Hepatocyte (in vitro differentiated cells): ENCODE data around the gene CELA2A. TPM values are rescaled to one million over a fixed set of nuclear protein-coding genes. Genes with fewer than 3 reads are reported as not detected.

ENCODE experiments used
- DNase-seq: peaks from one replicate; pipeline ENCODE4 v3.0.0-alpha.2; 2016; ENCODE audit warnings: low spot score
- H2AFZ ChIP-seq: fragments of 200-600 bp; sonication (generic); 2 replicates; pipeline ENCODE4 v1.6.0; 2016; ENCODE audit warnings: antibody characterized with exemption, mild to moderate bottlenecking
- H3K27ac ChIP-seq: fragments of 200-600 bp; sonication (generic); 2 replicates; pipeline ENCODE4 v1.5.1; 2016; ENCODE audit warnings: mild to moderate bottlenecking
- H3K27me3 ChIP-seq: fragments of 200-600 bp; sonication (generic); 2 replicates; pipeline ENCODE4 v1.6.1; 2016
- H3K36me3 ChIP-seq: fragments of 200-600 bp; sonication (generic); replicated peaks from 2 replicates; pipeline ENCODE4 v1.5.1; 2016; ENCODE audit warnings: low read depth; ENCODE audit not compliant: insufficient read depth
- H3K4me1 ChIP-seq: fragments of 200-600 bp; sonication (generic); 2 replicates; pipeline ENCODE4 v1.5.1; 2016; ENCODE audit warnings: mild to moderate bottlenecking, moderate library complexity; ENCODE audit not compliant: insufficient read depth
- H3K4me2 ChIP-seq: fragments of 200-600 bp; sonication (generic); 2 replicates; pipeline ENCODE4 v1.6.0; 2016
- H3K4me3 ChIP-seq: fragments of 200-600 bp; sonication (generic); 2 replicates; pipeline ENCODE4 v1.5.1; 2016; ENCODE audit warnings: mild to moderate bottlenecking
- H3K79me2 ChIP-seq: fragments of 200-600 bp; sonication (generic); 2 replicates; pipeline ENCODE4 v1.6.0; 2017; ENCODE audit warnings: mild to moderate bottlenecking
- H3K9me2 ChIP-seq: fragments of 200-600 bp; sonication (generic); replicated peaks from 2 replicates; pipeline ENCODE4 v1.6.0; 2017; ENCODE audit warnings: mild to moderate bottlenecking; ENCODE audit not compliant: insufficient read depth
- H3K9me3 ChIP-seq: fragments of 200-600 bp; sonication (generic); 2 replicates; pipeline ENCODE4 v1.5.1; 2016; ENCODE audit warnings: low read depth, mild to moderate bottlenecking
- H4K20me1 ChIP-seq: fragments of 200-600 bp; sonication (generic); 2 replicates; pipeline ENCODE4 v1.6.0; 2016; ENCODE audit warnings: mild to moderate bottlenecking; ENCODE audit not compliant: insufficient read depth, poor library complexity, severe bottlenecking
- CTCF ChIP-seq: fragments of 200-600 bp; sonication (generic); IDR thresholded peaks from 2 replicates; pipeline ENCODE4 v1.5.1; 2016; ENCODE audit warnings: antibody characterized with exemption, mild to moderate bottlenecking; ENCODE audit not compliant: poor library complexity
- EZH2 ChIP-seq: fragments of 200-600 bp; sonication (generic); IDR thresholded peaks from 2 replicates; pipeline ENCODE4 v1.6.1; 2016; ENCODE audit warnings: antibody characterized with exemption, mild to moderate bottlenecking, borderline replicate concordance
- EZH2phosphoT487 ChIP-seq: fragments of 200-600 bp; sonication (generic); IDR thresholded peaks from one replicate; pipeline ENCODE4 v1.6.1; 2018; ENCODE audit warnings: antibody characterized with exemption, mild to moderate bottlenecking, low read depth, moderate library complexity; ENCODE audit not compliant: unreplicated experiment, severe bottlenecking
- WGBS: methylation state at CpG from one replicate; pipeline ENCODE4 v1.1.6; 2016; ENCODE audit warnings: low lambda C conversion rate; ENCODE audit errors: missing lambda C conversion rate; 5-methylcytosine and 5-hydroxymethylcytosine counted together
- polyA plus RNA-seq: library from polyadenylated mRNA; unstranded; fragments of >200 nt; fragmentation: Nextera tagmentation; extraction: Ambion mirVana; gene quantifications from 2 replicates; pipeline ENCODE4 v1.2.1, GENCODE V29; 2016
- total RNA-seq: library from RNA; depleted of rRNA; stranded (reverse); fragments of >200 nt; gene quantifications from 2 replicates; pipeline ENCODE4 v1.2.3, GENCODE V29; 2014

CELA2A gene
- total and polyA plus RNA-seq, 2 experiments from 2014 or later, result 2.2 to 5.6 TPM

DNA sequence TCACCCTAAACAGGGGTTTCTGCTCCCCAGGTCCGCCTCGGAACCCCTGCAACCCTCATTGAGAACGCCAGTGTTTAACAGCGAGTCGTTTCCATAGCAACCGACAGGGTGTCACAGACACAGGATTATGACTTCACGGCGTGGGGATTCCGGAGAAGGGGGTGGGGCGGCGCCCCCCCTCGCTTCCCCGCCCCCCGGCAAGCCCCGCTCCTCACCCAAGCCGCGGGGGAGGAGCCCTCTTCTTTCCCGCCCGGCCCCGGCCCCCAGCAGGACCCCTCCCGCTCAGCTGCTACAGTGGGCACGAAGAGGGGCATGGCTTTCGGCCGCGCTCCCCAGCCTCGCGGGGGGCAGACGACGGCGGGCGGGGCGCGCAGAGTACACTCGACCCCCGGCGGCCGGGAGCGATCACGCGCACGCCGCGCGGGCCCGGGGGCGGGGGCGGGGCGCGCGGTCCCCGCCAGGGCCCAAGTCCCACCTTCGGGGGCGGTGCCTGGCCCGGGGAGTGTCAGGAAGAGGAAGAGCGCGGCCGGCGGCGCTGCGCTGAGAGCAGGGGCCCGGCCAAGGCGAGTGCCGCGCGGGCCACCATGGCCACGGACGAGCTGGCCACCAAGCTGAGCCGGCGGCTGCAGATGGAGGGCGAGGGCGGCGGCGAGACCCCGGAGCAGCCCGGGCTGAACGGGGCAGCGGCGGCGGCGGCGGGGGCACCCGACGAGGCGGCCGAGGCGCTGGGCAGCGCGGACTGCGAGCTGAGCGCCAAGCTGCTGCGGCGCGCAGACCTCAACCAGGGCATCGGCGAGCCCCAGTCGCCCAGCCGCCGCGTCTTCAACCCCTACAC is 46.9 kb upstream of the CELA2A start, which contains the start of gene EFHD2:
EFHD2 (plus strand) TSS at position 501 of the 835 bp plus-strand sequence; CDS start at position 585, 84 bp downstream.
- WGBS, result under 1% methylated on average over 55 of the region's 99 CpGs
- TF ChIP-seq EZH2phosphoT487 (no peak), CTCF (no peak), EZH2 (no peak)
- Histone ChIP-seq H3K9me3 (no peaks in the 10 kb centered on the region), H3K27me3 (no peaks in the 10 kb centered on the region), H3K36me3 (no peaks in the 10 kb centered on the region), H4K20me1 (peaks cover 6% of the 10 kb centered on the region), H3K27ac (peak within 1 kb of the TSS; percentile 56), H2AFZ (peak within 1 kb of the TSS; percentile 65), H3K4me3 (peak within 1 kb of the TSS; percentile 88), H3K79me2 (peaks cover 29% of the 10 kb centered on the region), H3K4me2 (peak within 1 kb of the TSS; percentile 100), H3K4me1 (peaks cover 7% of the 10 kb centered on the region), H3K9me2 (no peaks in the 10 kb centered on the region)
- peak; percentile 94 for DNase-seq

DNA sequence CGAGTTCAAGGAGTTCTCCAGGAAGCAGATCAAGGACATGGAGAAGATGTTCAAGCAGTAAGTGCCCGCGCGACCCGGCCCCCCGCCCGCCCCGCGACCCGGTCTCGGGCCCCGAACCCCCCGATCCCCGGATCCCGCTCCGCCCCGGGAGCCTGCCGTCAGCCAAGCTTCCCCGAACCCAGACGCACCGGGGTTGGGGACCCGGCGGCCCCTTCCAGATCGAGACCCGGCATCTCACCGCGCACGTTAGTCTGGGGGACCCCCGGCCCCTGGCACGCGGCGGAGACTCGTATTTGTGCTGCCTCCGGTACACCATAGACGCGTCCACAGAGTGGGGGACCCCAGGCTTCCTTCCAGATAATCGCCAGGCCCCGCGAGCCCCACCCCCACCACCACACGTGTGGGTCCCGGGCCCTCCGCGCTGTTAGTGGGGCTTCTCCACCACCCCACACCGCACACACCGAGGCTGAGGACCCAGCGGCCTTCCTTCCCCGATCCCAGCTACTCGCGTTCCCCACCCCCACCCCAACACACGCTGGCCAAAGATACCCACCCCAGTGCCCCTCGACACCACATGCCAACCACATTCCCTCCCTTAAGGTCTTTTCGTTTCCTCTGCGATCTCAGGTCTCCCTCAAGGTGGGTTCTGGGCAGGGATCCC is 46.2 kb upstream of the CELA2A start:
- peaks cover 7% of the 10 kb centered on the region for H3K4me1 ChIP-seq
- DNase-seq, result no peak
- no peak overlapping the region for H3K27ac ChIP-seq
- WGBS, result 6% methylated on average over 13 of the region's 53 CpGs
- TF ChIP-seq EZH2phosphoT487 (no peak), CTCF (no peak), EZH2 (no peak)
- H3K79me2 ChIP-seq, result peaks cover 36% of the 10 kb centered on the region
- peaks cover 6% of the 10 kb centered on the region for H4K20me1 ChIP-seq
- no peaks in the 10 kb centered on the region for H3K36me3 ChIP-seq
- H2AFZ ChIP-seq, result peak overlapping the region; percentile 65
- no peaks in the 10 kb centered on the region for H3K27me3 ChIP-seq
- peak overlapping the region; percentile 88 for H3K4me3 ChIP-seq
- no peaks in the 10 kb centered on the region for H3K9me2 ChIP-seq
- peak overlapping the region; percentile 100 for H3K4me2 ChIP-seq
- H3K9me3 ChIP-seq, result no peaks in the 10 kb centered on the region

DNA sequence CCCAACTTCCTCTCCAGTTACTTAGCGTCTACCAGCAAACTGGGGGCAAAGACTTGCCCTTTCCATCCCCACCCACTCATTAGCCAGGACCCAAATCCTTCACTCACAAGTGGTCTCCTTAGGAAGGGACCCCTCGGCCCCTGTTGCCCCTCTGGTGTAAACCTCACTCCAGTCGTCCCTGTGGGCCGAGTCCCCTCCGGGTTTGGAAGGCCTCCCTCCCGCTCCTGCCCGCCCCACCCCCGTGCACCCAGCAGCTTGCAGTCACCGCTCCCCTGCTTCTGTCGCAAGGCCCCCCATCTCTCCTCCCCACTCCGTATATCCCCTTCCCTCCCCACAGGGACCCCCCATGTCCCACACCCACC is 45.7 kb upstream of the CELA2A start:
- Histone ChIP-seq H3K27me3 (no peaks in the 10 kb centered on the region), H3K27ac (no peak overlapping the region), H3K4me3 (peak overlapping the region; percentile 88), H2AFZ (peak overlapping the region; percentile 65), H3K9me3 (no peaks in the 10 kb centered on the region), H3K79me2 (peaks cover 40% of the 10 kb centered on the region), H3K4me1 (peaks cover 9% of the 10 kb centered on the region), H3K4me2 (peak overlapping the region; percentile 100), H3K36me3 (no peaks in the 10 kb centered on the region), H4K20me1 (peaks cover 6% of the 10 kb centered on the region), H3K9me2 (no peaks in the 10 kb centered on the region)
- TF ChIP-seq CTCF, result no peak
- DNase-seq, result no peak
- 30% methylated on average over 3 of the region's 11 CpGs for WGBS
